ENCODE data around the gene L3MBTL4. TPM values are rescaled to one million over a fixed set of nuclear protein-coding genes. Genes with fewer than 3 reads are reported as not detected.

Gene L3MBTL4
- total RNA-seq, 1 experiment from 2014 or later: 1.3 TPM

DNA sequence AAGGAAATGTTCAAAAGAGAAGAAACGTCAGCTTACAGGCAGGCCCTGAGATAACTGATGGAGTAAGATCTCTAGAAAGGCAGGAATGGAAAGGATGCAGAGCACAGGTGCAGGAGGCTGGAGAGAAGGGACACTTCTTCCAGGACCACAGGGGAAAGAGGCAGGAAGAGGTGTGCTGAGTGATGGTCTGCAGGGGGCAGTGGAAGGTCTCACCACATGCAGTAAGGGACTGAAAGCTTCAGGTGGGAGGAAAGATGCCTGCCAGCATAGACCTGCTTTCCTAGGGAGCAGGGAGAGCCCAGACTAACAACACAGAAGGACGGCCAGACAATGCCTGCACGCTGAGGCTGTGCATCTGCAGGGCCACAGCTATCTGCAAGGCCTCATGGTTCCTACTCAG is 156.8 kb downstream of the L3MBTL4 start:
- no peak for DNase-seq (ENCODE audit: extremely low read depth, low read depth)

DNA sequence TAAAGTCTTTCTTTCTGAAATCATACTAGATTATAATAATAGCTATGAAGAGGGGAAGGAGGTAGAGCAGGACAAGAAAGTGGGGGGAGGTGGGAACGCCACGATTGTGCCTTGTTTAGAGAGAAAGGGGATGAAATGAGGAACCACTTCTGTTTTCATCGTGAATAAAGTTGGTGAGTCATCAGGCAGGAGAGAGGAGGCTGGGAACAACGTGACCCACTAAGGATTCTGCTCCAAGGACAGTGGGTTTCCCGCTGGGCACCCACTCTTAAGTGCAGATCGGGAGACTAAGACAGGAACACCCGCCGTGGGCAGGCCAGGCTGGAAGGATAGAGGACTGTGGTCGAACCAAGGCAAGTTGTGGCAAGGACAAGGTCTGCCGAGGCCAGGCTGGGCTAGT is 158.2 kb downstream of the L3MBTL4 start:
- no peak for DNase-seq (ENCODE audit: extremely low read depth, low read depth)

DNA sequence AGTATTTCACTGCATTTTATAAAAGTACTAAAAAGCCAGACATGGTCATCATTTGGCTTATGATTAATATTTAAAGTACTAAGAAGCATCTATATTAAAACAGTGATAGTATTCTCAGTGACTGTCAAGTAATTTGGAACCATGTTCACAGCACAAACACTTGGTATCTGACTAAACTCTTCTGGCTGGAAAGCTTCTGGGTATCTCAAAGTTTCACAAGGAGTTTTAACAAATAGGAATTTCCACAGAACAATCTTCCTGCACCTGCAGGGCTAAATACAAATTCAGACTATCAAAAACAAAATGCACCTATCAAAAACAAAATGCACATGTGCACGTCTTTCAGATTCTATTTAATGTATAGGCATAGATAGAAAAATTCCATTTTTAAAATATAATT is 158.8 kb downstream of the L3MBTL4 start:
- no peak for DNase-seq (ENCODE audit: extremely low read depth, low read depth)

DNA sequence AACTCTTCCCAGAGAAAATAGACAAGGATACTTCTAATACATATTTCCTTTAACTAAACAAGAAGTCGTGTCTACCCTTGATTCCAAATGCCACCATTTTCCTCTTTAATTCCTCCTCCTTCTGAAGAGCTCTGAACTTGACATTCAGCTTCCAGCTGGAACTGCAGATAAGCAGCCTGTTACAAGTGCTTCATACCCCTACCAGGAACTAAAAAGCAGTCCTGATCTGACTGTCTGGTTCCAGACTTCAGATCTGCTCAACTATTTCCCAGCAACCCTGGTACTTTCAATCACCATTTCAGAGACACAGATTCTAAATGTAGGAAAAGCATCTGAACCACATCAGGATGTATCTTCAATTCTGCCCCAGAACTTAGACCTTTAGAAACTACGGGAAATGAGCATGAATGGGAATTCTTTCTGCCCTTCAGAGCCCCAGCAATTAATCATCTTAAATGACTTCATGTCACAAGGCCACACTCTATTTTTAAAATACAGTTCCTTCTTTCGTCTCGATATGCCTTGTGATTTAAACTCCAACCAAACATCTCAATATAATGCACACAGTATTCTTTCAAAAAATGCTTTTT is 159.5 kb downstream of the L3MBTL4 start:
- no peak for DNase-seq (ENCODE audit: extremely low read depth, low read depth)

DNA sequence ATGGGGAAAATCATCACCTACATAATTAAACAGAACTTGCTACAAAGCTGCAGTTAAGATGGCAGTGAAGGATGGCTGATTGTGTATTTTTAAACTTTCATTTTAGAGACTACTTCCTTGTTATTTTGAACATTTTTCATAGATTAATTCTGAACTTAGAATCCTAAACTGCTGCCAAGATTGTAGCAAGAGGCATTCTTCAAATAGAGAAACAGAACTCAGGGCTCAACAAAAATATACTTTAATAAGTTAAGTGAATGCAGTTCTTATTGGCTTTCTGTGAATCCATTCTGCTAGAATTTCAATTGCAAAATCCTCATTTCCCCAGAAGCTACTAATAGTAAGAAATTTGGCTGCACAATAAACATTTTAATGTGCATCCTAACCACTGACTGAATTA is 160.3 kb downstream of the L3MBTL4 start:
- DNase-seq (ENCODE audit: extremely low read depth, low read depth): no peak

DNA sequence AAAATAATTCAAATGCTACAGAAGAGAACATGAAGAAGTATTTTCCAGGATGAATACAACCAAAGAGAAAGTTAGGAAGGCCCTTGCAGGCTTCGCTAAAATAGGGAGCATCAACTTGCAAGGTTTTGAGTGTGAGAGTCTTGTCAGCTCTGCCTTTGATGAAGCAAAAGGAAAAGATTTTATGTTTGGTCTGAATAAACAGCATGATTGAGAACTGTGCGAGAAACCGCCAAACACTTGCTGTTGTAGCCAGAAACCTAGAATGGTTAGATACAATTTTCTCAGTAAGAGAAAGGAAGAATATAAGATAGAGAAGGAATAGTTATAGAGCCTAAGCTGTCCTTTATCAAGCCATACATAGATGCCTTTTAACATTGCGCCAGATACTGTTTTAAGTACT is 163.6 kb downstream of the L3MBTL4 start:
- DNase-seq (ENCODE audit: extremely low read depth, low read depth): no peak

DNA sequence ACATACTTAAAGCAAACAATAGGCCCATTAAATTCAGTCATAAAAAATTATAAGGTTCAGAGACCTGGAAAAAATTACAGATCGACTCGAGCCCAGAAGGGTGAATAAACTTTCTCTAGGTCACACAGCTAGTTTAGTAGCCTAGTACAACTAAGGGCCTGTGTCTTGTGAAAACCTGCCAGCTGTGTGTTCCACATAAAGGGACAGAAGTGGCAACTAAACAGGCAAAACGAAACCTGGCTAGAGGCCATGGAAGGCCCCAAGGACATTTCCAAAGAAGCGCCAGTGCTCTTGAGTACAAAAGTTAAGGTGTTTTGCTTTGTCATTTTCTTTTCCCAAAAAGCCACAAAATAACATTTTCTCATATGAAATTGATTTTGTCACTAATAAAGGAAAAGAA is 164.9 kb downstream of the L3MBTL4 start:
- DNase-seq (ENCODE audit: extremely low read depth, low read depth): no peak

DNA sequence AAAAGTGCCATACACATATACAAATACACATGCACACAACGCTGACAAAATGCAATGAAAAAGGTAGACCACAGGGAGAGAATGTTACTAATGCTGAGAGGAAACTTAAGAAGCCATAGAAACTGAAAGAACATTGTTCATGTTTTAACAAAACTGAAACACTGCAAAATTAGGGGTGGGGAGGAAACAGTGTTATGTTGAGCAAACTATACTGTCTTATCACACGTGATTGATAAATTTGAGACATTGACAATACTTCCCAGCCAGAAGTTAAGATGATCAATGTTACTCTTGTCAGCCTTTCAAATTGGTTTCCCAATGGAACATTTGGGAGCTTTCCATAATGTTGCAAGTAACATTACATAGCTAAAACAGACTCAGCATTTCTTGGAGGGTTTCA is 165.5 kb downstream of the L3MBTL4 start:
- DNase-seq (ENCODE audit: extremely low read depth, low read depth): no peak

DNA sequence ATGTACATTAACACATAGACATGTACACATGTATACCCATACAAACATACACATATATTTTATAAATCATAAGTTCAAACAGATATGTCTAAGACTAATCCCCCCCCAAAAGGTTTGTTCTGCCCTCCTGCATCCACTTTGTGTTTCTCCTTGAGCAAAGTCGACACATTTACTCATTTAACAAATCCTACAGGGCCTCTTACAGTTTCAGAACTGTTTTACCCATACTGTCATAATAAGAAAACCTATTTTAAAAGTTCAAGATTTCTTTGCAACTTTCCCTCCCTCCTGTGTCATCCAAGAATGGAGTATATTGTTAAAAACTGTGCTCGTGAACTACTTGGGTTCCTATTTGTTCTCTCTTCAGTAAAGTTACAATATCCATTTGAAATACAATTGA is 166.7 kb downstream of the L3MBTL4 start:
- DNase-seq (ENCODE audit: extremely low read depth, low read depth): no peak

DNA sequence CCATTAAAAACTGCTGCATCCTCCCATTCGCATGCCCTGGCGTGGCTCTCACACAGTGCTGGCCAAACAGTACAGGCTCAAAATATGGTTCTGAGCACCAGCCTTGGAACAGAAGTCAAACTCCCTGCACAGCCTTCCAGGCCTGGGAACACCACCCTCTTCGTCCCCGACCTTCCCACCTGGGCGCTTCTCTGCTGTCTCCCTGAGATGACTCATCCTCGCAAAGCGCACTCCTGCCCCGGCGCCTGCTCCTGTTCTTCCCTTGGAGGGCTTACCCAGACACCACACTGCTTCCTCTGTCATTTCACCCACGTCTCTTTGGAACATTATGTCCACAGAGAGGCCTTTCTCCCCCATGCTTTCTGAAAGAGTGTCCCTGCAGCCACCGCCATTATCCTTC is 172.7 kb downstream of the L3MBTL4 start:
- no peak for DNase-seq (ENCODE audit: extremely low read depth, low read depth)

DNA sequence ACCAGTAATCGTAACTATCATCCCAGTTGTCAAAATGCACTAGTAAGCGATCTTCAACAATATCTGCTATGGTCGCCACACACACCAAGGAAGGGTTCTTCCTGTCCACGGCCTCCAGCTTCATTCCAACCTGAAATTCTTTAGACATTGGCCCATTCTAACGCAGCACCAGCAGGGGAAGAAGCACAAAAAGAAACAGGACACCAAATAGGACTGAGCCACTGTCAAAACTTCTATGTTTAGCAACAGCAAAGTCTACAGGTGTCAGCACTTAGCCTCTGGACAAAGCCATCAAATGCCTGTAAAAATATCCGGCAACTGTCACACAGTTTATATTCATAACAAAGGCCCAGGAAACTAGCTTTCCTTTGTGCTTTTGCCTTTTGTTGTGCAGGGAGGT is 175.0 kb downstream of the L3MBTL4 start:
- no peak for DNase-seq (ENCODE audit: extremely low read depth, low read depth)

DNA sequence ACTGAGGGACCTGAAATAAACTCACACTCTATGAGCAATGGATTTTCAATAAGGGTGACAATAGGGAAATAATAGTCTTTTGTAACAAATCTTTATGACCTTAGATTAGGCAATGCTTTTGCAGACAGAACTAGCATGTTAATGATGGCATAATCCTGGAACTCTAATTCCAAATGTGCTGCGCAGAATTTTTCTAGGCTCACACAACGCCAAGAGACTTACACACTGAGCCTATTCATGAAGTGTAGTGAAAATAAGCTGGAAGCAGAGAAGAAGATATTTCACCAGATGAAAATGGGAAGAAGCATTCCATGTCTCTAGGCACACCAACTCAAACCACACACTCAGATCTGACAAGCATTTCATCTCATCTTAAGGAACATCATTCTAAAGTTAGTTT is 178.5 kb downstream of the L3MBTL4 start:
- no peak for DNase-seq (ENCODE audit: extremely low read depth, low read depth)

DNA sequence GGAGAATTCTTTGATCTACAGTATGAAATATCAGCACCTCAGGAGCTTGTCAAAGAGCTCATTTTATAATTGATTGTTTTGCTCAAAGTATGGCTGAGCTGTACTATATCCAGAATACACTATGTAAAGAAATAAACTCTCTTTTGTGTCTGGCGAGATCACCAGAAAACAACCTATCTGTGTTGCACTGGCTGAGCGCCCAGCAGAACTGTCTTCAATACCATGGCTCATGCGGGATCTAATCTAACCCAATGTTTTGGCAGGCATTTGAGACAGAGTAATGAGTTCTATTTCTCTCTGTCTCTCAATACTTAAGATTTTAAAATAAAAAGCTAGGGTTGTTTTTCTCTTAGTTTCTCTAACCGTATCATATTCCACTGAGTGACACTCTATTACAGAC is 192.4 kb downstream of the L3MBTL4 start:
- DNase-seq (ENCODE audit: extremely low read depth, low read depth): no peak

DNA sequence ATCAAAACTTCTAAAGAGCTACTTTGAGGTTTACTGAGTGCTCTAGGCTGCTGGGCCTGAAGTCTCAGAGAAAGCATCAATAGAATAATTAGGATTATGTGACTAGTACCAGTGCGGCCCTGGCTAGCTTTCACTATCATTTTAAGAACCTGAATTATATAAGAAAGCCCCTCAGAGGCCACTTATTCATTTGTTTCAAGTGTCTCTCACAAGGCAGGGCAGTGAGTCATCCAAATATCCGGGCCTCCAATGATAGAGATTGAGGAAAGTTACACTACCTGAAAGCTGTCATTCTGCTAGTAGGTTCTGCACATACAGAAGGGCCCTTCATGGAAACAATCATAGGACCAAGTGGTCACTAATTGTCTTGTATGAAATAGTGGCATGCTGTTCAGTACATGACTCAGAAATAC is 193.1 kb downstream of the L3MBTL4 start:
- no peak for DNase-seq (ENCODE audit: extremely low read depth, low read depth)

DNA sequence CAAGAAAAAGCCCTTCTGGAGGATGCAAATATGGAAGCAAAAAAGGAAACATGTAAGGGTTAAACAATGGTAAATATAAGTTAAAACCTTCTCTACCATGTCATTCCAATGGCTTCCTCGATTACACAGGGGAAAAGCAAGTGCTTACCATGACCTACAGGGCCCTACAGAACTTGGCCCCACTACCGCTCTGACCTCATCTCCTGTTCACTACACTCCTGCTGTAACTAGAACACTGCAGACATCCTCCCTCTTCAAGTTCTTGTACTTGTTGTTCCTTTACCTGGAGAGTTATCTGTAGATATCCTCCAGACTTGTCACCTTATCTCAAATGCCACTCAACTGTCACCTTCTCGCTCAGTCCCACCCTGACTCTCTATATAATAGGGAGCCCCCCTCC is 194.6 kb downstream of the L3MBTL4 start:
- no peak for DNase-seq (ENCODE audit: extremely low read depth, low read depth)

DNA sequence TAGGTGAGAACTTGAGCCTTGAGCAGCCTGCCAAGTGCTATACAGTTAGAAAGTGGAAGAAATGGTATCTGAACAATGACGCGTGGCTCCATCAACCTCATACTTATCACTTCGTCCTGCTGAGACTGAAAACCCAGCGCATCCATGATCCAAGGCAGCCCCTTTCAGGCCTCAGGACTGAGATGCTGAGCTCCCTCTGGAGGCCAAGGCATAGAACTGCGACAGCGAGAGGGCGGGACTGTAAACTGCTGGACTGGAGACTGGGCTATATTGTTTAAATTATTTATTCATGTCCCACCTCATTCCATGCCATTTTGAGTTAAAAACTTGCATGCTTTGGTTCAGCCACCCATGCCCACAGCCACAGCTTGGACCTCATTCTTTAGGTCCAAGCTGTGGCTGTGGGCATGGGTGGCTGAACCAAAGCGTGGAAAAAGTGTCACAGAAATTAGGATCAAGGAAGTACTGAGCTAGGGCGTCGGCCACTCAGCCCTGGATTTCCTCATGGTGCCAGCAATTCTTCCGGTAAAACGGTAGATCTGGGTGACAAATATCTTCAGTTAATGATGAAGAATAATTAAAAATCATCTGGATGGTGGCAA is 195.5 kb downstream of the L3MBTL4 start:
- peak; percentile 33 for DNase-seq (ENCODE audit: extremely low read depth, low read depth)

DNA sequence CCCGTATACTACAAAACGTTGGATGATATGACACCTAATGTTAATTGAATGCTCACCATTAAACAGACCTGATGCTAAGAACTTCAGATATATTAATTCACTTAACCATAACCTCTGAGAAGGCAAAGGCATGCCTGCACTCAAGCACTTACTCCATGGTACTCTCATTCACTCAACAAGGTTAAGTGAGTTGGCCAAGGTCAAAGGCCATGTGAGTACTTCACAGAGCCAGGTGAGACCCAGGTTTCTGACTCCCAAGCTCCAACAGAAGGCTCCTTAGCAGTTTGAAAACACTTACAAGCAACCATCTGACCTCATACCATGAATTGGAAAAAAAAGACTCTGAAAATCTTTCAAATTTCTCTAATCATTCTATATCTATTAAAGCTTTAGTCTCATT is 198.8 kb downstream of the L3MBTL4 start:
- DNase-seq (ENCODE audit: extremely low read depth, low read depth): no peak

DNA sequence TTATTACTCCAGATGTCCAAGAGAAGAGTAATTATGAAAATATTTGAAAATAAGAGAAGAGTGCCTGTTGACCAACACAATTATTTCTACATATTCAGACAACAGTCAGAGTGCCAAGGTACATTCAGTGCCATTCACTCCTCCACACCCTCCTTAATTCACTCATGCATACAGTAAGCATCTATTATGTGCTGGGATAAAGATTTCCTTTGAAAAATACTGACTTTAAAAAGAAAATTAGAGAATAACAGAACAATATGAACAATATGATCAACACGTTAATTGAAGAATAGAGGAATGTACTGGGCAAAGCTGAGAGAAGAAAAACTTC is 203.6 kb downstream of the L3MBTL4 start:
- no peak for DNase-seq (ENCODE audit: extremely low read depth, low read depth)

DNA sequence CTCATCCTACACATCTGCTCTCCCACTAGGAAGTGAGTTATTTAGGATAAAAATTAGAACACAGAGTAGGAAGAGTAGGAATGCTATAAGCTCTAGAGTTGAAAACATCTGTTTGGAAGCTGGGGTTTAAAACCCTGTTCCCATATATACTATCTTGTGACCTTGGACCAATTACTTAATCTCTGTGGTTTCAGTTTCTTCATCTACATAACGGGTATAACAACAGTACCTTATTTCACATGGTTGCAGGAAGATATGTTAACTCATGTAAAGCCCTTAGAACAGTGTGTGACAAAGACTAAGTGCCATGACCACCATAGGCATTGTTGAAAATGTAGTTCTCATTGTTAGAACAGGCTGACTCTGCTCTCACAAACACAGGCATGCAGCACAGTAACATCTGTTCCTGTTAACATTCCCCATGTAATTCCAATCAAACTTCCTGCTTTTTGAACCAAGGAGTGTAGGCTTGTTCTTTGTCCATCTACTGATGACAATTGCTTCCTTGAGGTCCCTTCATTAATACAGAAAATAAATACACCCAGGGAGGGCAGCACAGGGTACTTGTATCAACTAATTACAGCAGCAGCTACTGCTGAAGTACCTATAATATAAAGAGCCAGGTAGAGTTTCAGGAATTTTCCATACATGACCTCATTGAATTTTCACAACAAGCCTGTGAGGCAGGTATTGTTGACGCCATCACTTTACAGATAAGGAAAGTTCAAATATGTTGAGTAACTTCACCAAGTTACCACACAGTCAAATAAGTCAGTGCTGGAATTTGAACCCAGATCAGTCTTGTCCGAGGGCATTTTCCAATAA is 204.2 kb downstream of the L3MBTL4 start:
- no peak for DNase-seq (ENCODE audit: extremely low read depth, low read depth)

DNA sequence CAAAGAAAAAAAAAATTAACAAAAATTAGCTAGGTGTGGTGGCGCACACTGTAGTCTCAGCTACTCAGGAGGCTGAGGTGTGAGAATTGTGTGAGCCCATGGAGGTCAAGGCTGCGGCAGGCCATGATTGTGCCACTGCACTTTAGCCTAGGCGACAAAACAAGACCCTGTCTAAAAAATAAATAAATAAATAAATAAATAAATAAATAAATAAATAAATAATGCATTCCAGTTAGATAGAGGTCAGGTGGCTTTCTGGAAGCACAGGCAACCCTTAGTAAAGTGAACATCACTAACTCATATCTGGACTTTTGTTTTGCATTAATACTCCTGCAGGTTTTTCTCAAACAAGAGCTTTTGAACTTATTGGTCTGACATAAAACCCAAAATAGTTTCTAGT is 206.8 kb downstream of the L3MBTL4 start:
- DNase-seq (ENCODE audit: extremely low read depth, low read depth): no peak

DNA sequence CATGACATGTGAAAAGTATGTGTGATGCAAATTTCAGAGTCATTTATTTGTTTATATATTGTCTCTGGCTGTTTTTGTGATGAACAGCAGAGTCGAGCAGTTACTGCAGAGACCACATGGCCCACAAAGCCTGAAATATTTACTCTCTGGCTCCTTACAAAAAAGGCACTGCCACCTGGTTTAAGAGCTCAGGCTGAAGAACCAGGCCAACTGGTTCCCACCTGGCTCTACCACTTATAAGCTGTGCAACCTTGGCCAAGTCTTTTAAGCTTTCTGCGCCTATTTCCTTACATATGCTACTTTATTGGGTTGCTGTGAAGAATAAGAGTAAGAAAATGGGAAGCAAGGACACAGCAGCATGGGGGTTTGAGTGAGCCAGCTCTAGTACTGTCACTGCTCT is 207.6 kb downstream of the L3MBTL4 start:
- DNase-seq (ENCODE audit: extremely low read depth, low read depth): no peak

DNA sequence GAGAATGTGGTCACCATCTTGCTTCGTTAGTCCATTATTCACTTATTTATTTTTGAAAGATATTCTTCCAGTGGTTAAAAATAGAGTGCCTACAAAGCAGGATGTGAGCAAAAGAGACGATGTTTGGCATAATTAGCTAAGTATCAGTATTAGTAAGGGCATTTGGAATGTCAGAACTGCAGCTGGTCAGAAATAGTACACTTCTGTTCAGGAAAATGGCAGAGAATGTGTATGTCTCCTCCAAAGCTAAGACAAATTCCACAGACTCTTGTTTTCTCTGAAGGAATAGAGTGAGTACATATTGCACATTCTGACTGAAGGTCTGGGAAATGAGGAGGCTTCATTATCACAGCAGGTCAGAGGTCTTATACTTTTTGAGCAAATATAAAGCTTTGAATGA is 209.0 kb downstream of the L3MBTL4 start:
- DNase-seq (ENCODE audit: extremely low read depth, low read depth): no peak
